ENCODE measurements around the gene NLRP5.
"Not testable (repeated sequence)": the region's sequence is repeated elsewhere in the genome, so short reads cannot be mapped to it uniquely, and the experiment has no call there.

Gene NLRP5

DNA sequence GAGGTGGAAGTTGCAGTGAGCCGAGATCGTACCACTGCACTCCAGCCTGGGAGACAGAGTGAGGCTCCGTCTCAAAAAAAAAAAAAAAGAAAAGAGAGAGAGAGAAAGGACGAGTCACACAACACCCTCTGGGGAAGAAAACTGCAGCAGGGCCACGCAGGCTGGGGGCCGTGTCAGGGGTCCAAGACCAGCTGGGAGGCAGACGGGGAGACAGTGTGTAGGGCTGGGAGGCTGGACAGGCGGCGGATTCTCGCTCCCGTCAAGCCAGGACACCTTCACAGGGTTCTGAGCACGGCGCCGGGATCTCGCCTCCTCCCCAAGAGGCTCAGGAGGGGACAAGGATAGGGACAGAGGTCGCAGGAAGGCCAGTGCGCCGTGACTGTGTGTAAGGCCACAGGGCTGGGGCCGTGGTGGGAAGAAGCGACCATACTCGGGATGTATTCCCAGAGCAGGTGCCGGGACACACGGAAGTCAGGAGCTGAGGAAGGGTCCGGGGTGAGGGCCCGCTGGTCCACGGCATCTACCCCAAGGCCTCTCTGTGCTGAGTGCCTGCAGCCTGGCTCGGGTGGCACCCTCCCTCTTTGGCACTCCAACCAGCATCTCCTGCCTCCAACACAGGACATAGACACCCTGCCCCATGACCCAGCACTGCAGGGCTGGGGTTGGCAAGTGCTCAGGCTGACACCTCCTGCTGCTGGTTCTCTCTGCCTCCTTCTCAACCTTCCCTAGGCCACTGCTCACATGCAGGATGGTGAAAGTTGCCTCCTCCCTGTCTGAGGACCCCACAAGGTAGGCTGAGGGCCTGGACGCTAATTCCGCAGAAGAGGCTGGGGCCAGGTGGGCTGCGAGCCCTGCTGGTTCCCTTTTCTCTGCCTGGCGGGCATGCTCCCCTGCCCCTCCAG is 113.3 kb downstream of the NLRP5 start:
- DNase-seq = no peak

DNA sequence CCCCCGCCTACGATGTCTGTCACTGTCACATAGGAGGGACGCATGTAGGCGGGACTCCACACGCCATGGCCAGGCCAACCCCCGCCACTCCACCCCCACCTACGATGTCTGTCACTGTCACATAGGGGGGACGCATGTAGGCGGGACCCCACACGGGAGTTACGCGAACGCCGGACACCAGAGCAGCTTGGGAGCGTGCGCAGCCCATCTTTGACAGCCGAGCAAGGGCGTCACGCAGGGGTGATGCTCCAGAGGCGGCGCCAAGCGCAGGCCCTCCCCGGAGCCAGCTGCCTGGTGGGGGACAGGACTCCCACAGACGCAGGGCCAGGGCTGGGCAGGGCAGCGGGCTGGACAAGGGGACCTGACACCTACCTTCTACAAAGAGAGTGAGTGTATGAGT is 114.5 kb downstream of the NLRP5 start:
- DNase-seq = no peak

DNA sequence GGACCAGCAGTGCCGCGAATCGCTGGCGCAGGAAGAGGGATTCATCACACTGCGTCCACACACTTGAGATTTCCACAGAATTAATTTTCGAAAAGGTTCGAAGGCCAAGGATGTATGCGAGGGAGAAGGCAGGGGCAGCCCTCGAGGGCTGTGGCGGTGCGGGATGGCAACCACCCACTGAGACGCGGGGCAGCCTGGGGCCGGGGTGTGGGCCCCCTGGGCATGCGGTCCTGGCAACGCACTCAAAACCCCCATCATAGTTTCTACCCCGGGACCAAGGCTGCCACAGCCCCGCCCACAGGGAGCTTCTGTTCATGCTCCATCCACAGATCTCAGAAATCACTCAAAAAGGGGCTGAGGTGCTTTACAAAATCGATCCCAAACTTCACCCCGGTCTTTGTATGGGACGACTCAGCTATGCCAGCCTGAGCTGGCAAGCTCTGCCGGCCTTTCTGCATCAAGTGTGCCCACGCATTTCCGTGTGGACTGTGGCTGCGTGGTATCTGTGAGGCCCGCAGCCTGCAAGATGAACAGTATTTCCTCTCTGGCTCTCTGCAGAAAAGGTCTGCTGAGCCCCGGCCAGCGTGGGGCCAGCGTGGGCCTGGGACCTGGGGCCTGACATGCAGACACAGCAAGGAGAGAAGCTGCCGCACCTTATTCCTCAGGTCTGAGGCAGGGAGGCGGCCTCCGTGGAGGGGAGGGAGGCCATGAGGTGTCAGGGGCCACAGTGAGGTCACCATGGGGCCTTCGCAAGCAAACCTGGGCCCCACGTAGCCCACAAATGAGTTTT is 115.4 kb downstream of the NLRP5 start:
- no peak for DNase-seq

DNA sequence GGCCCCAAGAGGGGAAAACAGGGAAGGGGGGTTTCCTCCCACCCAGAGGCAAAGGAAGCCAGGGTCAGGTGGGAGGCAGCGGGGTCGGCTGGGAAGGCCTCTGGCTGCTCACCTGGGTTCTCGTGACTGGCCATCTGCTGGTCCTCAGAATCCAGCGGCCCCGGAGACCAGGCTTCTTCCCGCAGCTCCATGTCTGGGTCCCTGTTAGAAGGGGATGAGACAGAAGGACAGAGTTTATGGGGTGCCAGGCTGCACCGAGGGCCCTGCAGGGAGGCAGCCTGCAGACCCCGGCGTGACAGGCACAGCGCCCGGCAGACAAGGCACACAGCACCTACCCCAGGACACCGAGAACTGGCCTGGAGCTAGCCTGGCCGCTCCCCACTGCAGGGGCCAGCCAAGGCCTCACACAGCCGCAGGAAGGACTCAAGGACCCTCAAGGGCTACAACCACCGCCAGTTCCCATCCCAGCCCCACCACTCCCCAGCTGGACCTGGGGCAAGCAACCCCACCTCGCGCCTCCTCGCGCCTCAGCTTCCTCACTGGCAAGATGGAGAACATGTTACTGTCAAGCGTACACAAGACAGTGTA is 116.5 kb downstream of the NLRP5 start:
- no peak for DNase-seq

DNA sequence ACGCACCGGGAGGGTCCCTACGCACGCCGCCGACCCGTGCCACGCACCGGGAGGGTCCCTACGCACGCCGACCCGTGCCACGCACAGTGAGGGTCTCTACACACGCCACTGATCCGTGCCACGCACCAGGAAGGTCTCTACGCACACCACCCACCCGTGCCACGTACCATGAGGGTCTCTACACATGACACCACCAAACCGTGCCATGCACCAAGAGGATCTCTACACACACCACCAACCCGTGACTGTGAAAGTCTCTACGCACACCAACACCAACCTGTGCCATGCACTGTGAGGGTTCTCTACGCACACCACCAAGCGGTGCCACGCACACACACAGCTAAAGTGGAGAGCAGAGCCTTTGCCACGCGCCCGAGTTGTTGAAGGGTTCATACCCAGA is 117.8 kb downstream of the NLRP5 start:
- DNase-seq = no peak

DNA sequence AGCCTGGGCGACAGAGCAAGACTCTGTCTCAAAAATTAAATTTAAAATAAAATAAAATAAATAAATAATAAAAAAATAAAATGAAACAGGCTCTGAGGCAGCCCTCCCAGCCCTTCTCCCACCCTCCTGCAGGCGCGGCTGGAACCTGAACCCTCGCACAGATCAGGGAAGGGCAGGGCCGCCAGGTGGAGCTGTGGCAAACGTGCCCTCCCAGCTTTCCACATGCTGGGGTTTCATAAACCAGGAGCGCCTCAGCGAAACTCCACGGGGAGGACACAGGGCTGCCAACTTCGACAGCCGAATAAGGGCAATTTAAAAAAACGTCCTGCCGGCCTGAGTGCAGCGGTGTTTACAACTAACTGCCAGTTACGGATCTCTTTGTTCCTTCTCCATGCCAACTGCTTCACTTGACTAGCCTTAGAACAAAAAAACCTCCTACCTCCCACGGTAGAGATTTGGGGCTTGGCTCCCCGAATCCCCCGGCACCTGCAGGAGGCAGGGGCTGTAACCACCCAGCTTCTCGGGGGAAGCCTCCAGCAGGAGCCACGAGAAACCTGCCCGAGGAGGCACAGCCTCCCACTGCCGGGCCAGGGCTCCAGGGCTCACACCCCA is 118.6 kb downstream of the NLRP5 start:
- DNase-seq = no peak

DNA sequence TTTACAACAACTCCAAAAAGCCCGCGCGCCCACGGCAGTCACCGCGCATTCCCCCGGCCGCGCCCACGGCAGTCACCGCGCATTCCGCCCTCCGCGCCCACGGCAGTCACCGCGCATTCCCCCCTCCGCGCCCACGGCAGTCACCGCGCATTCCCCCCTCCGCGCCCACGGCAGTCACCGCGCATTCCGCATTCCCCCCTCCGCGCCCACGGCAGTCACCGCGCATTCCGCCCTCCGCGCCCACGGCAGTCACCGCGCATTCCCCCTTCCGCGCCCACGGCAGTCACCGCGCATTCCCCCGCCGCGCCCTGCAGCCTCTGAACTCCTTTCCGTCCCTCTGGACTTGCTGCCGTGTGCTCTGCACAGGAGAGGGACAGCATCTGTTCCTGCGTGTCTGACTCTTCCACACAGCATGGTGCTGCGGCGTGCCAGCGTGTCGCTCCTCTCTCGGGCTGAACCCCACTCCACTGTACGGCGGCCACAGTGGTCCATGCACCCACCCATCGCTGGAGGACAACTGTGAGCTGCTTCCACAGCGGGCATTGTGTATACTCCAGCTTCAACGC is 119.3 kb downstream of the NLRP5 start:
- DNase-seq = not testable (repeated sequence)

DNA sequence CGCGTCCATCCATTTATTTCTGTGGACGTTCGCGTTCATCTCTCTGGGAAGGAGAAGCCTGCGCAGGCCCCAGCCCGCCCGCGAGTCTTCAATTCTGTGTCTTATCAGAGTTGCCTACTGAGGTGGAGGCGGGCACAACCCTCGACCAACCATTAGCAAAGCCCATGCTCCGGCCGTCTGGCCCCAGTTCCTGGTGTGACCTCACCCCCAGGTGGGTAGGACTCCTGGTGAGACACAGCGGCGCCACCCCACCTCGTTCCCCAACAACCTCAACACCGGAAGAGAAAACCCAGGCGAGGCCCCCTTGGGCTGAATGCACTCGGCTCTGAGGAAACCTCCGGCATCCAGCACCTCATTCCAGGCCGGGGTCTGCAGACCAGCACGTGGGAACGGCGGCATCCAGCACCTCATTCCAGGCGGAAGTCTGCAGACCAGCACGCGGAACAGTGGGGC is 119.8 kb downstream of the NLRP5 start:
- no peak for DNase-seq

DNA sequence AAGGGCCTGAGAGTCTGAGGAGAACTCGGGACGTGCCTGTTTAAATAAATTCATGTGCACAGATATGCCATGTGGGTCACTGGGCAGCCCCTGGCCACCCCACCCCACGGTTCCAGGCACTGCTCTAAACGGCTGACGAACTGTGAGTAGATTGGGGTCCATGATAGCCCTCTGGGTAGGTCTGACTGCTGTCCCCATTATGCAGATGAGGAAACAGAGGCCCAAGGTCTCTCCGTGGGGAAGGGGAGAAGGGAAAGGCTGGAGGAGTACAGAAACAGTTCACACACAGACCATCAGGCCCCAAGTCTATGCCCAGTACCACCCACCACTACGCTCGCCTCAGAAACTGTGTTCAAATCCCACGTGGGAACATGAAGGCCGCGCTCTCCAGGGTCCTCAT is 120.4 kb downstream of the NLRP5 start:
- no peak for DNase-seq

DNA sequence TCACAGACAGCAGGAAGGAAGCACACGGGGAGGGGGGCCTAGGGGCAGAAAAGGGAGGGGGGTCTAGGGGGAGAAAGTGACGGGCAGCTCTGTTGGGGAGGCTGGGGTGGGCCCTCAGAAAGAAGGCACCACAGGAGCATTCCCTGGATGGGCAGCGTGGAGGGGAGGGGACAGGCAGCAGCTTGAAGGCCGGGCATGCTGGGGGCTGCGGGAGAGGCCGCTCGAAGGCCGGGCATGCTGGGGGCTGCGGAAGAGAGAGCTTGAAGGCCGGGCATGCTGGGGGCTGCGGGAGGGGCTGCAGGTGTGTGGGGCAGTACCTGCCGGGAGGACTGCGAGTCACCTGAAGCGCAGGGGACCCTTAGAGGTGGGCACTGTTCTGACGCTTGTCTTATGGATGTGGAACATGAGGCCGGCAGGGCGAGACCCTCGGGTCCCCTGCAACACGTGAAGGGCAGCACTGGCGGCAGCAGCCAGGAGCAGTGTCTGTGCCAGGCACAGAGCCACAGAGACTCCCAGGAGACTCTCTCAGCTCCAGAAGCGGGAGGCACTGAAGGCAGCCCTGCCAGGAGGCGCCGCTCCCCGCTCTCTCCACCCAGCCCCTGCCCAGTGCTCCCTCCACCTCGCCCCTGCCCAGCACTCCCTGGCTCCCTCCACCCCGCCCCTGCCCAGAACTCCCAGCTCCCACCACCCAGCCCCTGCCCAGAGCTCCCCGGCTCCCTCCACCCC is 121.2 kb downstream of the NLRP5 start:
- no peak for DNase-seq

DNA sequence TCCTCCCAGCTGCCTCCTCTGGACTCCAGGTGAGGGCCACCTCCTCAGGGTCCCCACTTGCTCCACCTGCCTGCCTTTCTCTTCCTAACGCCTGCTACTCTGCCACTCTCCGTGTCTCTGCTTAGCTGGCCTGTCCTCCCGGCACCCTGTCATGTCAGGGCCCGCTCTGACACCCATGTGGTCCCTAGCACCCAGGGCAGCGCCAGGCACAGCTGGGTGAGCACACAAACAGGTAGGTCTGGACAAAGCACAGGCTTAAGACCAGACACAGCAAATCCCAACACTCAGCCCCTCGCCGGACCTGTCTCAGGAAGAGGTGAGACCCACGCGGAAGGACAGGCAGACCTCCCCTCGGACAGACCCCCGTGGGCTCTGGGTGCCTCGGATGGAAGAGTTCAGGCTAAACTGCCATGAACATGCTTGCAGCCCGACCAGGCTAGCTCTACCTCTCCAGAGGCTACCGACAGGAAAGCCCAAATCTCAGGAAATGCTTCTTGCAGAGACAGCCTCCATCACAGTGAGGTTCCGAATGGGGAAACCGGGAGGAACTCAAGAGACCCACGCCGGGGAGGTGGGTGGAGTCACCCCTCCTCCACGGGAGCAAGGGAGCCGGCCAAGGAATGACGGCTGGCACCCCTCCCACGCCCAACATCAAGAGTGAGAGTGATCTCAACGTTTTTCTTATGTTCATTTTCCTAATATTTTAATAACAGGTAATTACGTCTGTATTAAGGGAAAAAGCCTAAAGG is 122.0 kb downstream of the NLRP5 start:
- no peak for DNase-seq

DNA sequence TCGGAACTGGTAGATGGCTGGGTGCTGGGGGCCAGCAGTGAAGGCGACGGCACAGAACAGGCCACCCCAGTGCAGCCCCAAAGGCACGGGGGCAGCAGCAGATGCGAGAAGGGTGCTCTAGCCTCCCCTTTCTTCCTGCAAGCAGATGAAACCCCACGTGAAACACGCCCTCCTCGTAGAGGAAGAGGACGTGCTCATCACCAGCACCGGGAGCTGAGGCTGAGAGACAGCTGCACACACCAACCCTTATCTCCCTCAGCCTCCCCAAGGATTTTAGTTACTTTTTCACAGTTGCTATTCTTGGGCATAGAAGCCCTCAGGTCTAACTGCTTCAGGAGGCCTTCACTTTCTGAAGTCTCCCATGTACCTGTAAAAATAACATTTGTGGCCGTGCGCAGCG is 122.7 kb downstream of the NLRP5 start:
- DNase-seq = no peak

DNA sequence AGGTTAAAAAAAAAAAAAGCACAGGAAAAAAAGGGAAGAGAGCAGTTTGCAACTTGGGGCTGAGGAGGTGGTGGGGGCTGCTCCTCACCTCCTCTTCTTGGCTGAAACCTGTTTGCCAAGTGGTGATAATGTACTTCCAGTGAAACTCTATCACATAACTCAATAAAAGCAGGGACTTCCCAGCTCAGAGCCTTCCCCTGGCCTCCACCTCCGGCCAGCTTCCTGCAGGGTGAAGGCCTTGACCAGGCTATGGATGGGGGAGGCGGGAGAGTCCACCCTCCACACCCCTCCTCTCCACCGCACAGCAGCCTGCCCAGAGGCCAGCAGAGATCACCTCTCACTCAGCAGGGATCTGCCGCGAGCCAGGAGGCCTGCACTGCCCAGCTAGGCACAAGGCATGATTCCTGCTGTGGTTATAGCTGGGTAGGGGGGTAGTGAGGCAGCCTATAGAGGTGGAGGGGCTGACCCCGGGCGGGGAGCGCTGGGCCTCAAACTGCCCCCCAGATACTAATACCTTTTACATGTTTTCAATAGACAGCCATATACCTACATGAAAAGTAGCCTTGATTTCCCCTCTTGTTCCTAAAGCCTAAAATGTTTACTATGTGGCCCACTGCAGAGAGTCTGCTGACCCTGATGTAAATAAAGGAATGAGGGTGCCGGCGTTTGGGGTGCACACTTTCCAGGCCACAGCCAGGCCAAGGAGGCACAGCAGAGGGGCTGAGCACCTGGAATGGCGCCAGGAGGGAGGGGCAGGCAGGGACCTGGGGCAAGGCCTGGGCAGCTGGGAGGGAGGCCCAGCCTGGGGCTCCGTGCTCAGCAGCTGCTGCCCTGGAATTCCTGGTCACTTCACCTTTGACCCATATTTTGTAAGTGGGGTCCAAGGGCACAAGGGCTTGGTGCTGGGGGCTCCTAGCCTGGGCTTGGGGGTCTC is 124.2 kb downstream of the NLRP5 start:
- peak in 1 of 2 experiments; percentile 8 for DNase-seq

All from SW 1271 (cell line).